ENCODE data around the gene MOCS2.

GRCh38 chr5:53126521-53126920 is 17.0 kb upstream of the MOCS2 start:
- no peak for TF ChIP-seq EZH2phosphoT487 (conservative IDR thresholded peaks at IDR 0.05; ENCODE audit: low read length)
- TF ChIP-seq CTCF (IDR thresholded peaks at IDR 0.05; ENCODE audit: insufficient read depth, low read length, poor library complexity, severe bottlenecking), result no peak
